ENCODE data around the gene SEC11A. TPM values are rescaled to one million over a fixed set of nuclear protein-coding genes. Genes with fewer than 3 reads are reported as not detected.
"Not testable (repeated sequence)": the region's sequence is repeated elsewhere in the genome, so short reads cannot be mapped to it uniquely, and the experiment has no call there.

The SEC11A gene
- total RNA-seq, 2 experiments from 2014 or later = 44.1 to 47.0 TPM

- Mint-ChIP-seq H3K27me3 (no peaks in the 10 kb centered on the region), H3K9me3 (no peaks in the 10 kb centered on the region), H3K4me1 (ENCODE audit: low read depth) (peaks cover under 1% of the 10 kb centered on the region), H3K36me3 (ENCODE audit: low read depth) (peaks cover 89% of the 10 kb centered on the region), H3K4me3 (no peak overlapping the region), H3K27ac (no peak overlapping the region)
- Histone ChIP-seq H3K4me1 (ENCODE audit: insufficient read depth, low read length) (no peaks in the 10 kb centered on the region), H3K36me3 (ENCODE audit: insufficient read depth, low read length) (peaks cover 90% of the 10 kb centered on the region), H3K4me3 (ENCODE audit: low read length) (no peak overlapping the region), H3K9me3 (ENCODE audit: control insufficient read depth in 1 of 2, insufficient read depth in 1 of 2, low read length in 2 of 2) (no peaks in the 10 kb centered on the region), H3K27ac (ENCODE audit: low read depth in 1 of 2, low read length in 2 of 2) (no peak overlapping the region), H3K27me3 (ENCODE audit: control insufficient read depth in 1 of 2, insufficient read depth in 2 of 2, low read length in 2 of 2) (no peaks in the 10 kb centered on the region)
- POLR2A ChIA-PET = interaction anchor here (2.2 kb wide), 1 partner anchor 10 kb away, joined by 8 read pairs; the partner anchor contains the start of gene WDR73
- no peak for ATAC-seq (ENCODE audit: poor library complexity)
- CTCF ChIA-PET = interaction anchor here (0.7 kb wide), 1 partner anchor 71 kb away, joined by 4 read pairs; no protein-coding TSS in a partner anchor
- TF ChIP-seq, protein P1, sequence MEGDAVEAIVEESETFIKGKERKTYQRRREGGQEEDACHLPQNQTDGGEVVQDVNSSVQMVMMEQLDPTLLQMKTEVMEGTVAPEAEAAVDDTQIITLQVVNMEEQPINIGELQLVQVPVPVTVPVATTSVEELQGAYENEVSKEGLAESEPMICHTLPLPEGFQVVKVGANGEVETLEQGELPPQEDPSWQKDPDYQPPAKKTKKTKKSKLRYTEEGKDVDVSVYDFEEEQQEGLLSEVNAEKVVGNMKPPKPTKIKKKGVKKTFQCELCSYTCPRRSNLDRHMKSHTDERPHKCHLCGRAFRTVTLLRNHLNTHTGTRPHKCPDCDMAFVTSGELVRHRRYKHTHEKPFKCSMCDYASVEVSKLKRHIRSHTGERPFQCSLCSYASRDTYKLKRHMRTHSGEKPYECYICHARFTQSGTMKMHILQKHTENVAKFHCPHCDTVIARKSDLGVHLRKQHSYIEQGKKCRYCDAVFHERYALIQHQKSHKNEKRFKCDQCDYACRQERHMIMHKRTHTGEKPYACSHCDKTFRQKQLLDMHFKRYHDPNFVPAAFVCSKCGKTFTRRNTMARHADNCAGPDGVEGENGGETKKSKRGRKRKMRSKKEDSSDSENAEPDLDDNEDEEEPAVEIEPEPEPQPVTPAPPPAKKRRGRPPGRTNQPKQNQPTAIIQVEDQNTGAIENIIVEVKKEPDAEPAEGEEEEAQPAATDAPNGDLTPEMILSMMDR (IDR thresholded peaks at IDR 0.05) = no peak
- no peak for DNase-seq
- intact Hi-C loops (cut with DNase I, micrococcal nuclease) = no loop called here
Observed at GRCh38 chr15:84643838-84644237, 72.1 kb downstream of the SEC11A start.

GRCh38 chr15:84642640-84643039 is 73.3 kb downstream of the SEC11A start:
- ATAC-seq (ENCODE audit: poor library complexity); H3K4me1 Mint-ChIP-seq (ENCODE audit: low read depth); H3K27ac ChIP-seq (ENCODE audit: low read depth in 1 of 2, low read length in 2 of 2); H3K27me3 Mint-ChIP-seq; intact Hi-C loops (cut with DNase I, micrococcal nuclease); H3K4me3 ChIP-seq (ENCODE audit: low read length); H3K27me3 ChIP-seq (ENCODE audit: control insufficient read depth in 1 of 2, insufficient read depth in 2 of 2, low read length in 2 of 2); DNase-seq; H3K27ac Mint-ChIP-seq; H3K9me3 ChIP-seq (ENCODE audit: control insufficient read depth in 1 of 2, insufficient read depth in 1 of 2, low read length in 2 of 2); H3K4me1 ChIP-seq (ENCODE audit: insufficient read depth, low read length); H3K9me3 Mint-ChIP-seq; H3K4me3 Mint-ChIP-seq: not testable (repeated sequence)
- POLR2A ChIA-PET = interaction anchor here (0.8 to 1.1 kb wide), 3 partner anchors 11 to 44 kb away, joined by 3 to 4 read pairs (median 3); partner anchors contain the start of gene WDR73
- peaks cover 87% of the 10 kb centered on the region for H3K36me3 Mint-ChIP-seq (ENCODE audit: low read depth)
- CTCF ChIA-PET = interaction anchor here (1.0 kb wide), 1 partner anchor 134 kb away, joined by 3 read pairs; no protein-coding TSS in a partner anchor
- H3K36me3 ChIP-seq (ENCODE audit: insufficient read depth, low read length) = peaks cover 88% of the 10 kb centered on the region

DNA sequence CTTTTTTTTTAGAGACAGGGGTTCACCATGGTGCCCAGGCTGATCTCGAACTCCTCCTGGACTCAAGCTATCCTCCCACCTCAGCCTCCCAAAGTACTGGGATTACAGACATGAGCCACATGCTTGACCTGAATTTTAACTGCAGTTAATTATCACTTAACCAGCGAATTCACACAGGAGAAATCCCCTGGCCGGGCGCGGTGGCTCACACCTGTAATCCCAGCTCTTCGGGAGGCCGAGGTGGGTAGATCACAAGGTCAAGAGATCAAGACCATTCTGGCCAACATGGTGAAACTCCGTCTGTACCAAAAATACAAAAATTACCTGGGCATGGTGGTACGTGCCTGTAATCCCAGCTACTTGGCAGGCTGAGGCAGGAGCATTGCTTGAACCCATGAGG is 74.1 kb downstream of the SEC11A start:
- H3K27me3 ChIP-seq (ENCODE audit: control insufficient read depth in 1 of 2, insufficient read depth in 2 of 2, low read length in 2 of 2); H3K27me3 Mint-ChIP-seq; CTCF ChIA-PET; H3K4me3 ChIP-seq (ENCODE audit: low read length); H3K4me1 ChIP-seq (ENCODE audit: insufficient read depth, low read length); H3K9me3 ChIP-seq (ENCODE audit: control insufficient read depth in 1 of 2, insufficient read depth in 1 of 2, low read length in 2 of 2); intact Hi-C loops (cut with DNase I, micrococcal nuclease); H3K4me3 Mint-ChIP-seq; ATAC-seq (ENCODE audit: poor library complexity); H3K9me3 Mint-ChIP-seq; DNase-seq; H3K27ac ChIP-seq (ENCODE audit: low read depth in 1 of 2, low read length in 2 of 2); H3K4me1 Mint-ChIP-seq (ENCODE audit: low read depth); H3K27ac Mint-ChIP-seq: not testable (repeated sequence)
- POLR2A ChIA-PET = interaction anchor here (1.1 kb wide), 1 partner anchor 12 kb away, joined by 3 read pairs; the partner anchor contains the start of gene WDR73
- peaks cover 86% of the 10 kb centered on the region for H3K36me3 Mint-ChIP-seq (ENCODE audit: low read depth)
- H3K36me3 ChIP-seq (ENCODE audit: insufficient read depth, low read length) = peaks cover 88% of the 10 kb centered on the region

GRCh38 chr15:84638103-84638502 is 77.8 kb downstream of the SEC11A start:
- ATAC-seq (ENCODE audit: poor library complexity) = no peak
- peaks cover 15% of the 10 kb centered on the region for H3K4me1 ChIP-seq (ENCODE audit: insufficient read depth, low read length)
- H3K27me3 Mint-ChIP-seq = no peaks in the 10 kb centered on the region
- TF ChIP-seq, protein P1 (IDR thresholded peaks at IDR 0.05) = no peak
- no peaks in the 10 kb centered on the region for H3K9me3 Mint-ChIP-seq
- peak overlapping the region; percentile 79 for H3K27ac Mint-ChIP-seq
- no peak overlapping the region for H3K4me3 ChIP-seq (ENCODE audit: low read length)
- H3K4me3 Mint-ChIP-seq = peak overlapping the region; percentile 50
- intact Hi-C loops (cut with DNase I, micrococcal nuclease) = loop anchor here (2.0 to 10.0 kb wide), 3 partner anchors 49 to 347 kb away; partner anchors contain the start of gene PDE8A (in 1 of the 2)
- peaks cover 57% of the 10 kb centered on the region for H3K36me3 ChIP-seq (ENCODE audit: insufficient read depth, low read length)
- POLR2A ChIA-PET = no interaction called here
- H3K27me3 ChIP-seq (ENCODE audit: control insufficient read depth in 1 of 2, insufficient read depth in 2 of 2, low read length in 2 of 2) = no peaks in the 10 kb centered on the region
- H3K9me3 ChIP-seq (ENCODE audit: control insufficient read depth in 1 of 2, insufficient read depth in 1 of 2, low read length in 2 of 2) = no peaks in the 10 kb centered on the region
- H3K27ac ChIP-seq (ENCODE audit: low read depth in 1 of 2, low read length in 2 of 2) = no peak overlapping the region
- CTCF ChIA-PET = interaction anchor here (0.6 to 2.1 kb wide), 6 partner anchors 11 to 485 kb away, joined by 3 to 11 read pairs (median 4); no protein-coding TSS in a partner anchor
- H3K4me1 Mint-ChIP-seq (ENCODE audit: low read depth) = peaks cover 32% of the 10 kb centered on the region
- DNase-seq = peak in 4 of 14 experiments; percentile 18 to 54 (median 35)
- H3K36me3 Mint-ChIP-seq (ENCODE audit: low read depth) = peaks cover 75% of the 10 kb centered on the region
